Ishikawa (cell line): ENCODE results near the gene INS.

Experiments
- CEBPB ChIP-seq: IDR thresholded peaks from 2 replicates; pipeline ENCODE4 v1.6.1; 2012
- CREB1 ChIP-seq: IDR thresholded peaks from 2 replicates; pipeline ENCODE4 v1.6.1; 2012; ENCODE audit warnings: low read depth
- EGR1 ChIP-seq: IDR thresholded peaks from 2 replicates; pipeline ENCODE4 v1.6.1; 2012
- EP300 ChIP-seq: IDR thresholded peaks from 2 replicates; pipeline ENCODE4 v1.6.1; 2012; ENCODE audit warnings: borderline replicate concordance
- FOXM1 ChIP-seq: IDR thresholded peaks from 2 replicates; pipeline ENCODE4 v1.6.1; 2012; ENCODE audit warnings: low read depth, borderline replicate concordance
- NFIC ChIP-seq: IDR thresholded peaks from 2 replicates; pipeline ENCODE4 v1.6.1; 2012
- RAD21 ChIP-seq: IDR thresholded peaks from 2 replicates; pipeline ENCODE4 v1.6.1; 2012; ENCODE audit warnings: low read depth
- TAF1 ChIP-seq: IDR thresholded peaks from 2 replicates; pipeline ENCODE4 v1.6.1; 2012; ENCODE audit warnings: low read depth, mild to moderate bottlenecking
- TCF12 ChIP-seq: IDR thresholded peaks from 2 replicates; pipeline ENCODE4 v1.6.1; 2012; ENCODE audit warnings: low read depth
- TEAD4 ChIP-seq: IDR thresholded peaks from 2 replicates; pipeline ENCODE4 v1.6.1; 2012
- YY1 ChIP-seq: IDR thresholded peaks from 2 replicates; pipeline ENCODE4 v1.6.1; 2012; ENCODE audit warnings: low read depth
- ZBTB7A ChIP-seq: IDR thresholded peaks from 2 replicates; pipeline ENCODE4 v1.6.1; 2012; ENCODE audit warnings: low read depth
- TF ChIP-seq, protein P1 (sequence below): IDR thresholded peaks from 2 replicates; pipeline ENCODE4 v1.6.1; 2012
- TF ChIP-seq, protein P2 (sequence below): IDR thresholded peaks from 2 replicates; pipeline ENCODE4 v1.6.1; 2012
- TF ChIP-seq, protein P3 (sequence below): IDR thresholded peaks from 2 replicates; pipeline ENCODE4 v1.6.1; 2012; ENCODE audit warnings: low read depth, mild to moderate bottlenecking

The INS gene

DNA sequence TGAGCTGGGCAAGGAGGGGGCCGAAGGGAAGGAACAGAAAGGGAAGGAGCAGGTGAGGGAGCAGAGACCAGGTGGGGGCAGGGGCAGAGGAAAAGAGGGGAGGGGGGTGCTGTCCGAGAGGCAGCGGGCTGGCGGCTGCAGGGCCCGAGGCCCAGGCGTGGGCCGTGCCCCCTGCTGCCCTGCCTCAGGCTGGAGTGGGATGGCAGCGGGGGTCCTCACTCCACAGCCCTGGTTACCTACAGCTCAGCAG lies 24.1 kb downstream of the INS start:
- TF ChIP-seq YY1 = no peak
- TF ChIP-seq CREB1 = no peak
- TF ChIP-seq, protein P1, sequence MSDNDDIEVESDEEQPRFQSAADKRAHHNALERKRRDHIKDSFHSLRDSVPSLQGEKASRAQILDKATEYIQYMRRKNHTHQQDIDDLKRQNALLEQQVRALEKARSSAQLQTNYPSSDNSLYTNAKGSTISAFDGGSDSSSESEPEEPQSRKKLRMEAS = no peak
- TF ChIP-seq RAD21 = no peak
- TF ChIP-seq EP300 = no peak
- TF ChIP-seq CEBPB = no peak
- TF ChIP-seq FOXM1 = no peak
- TF ChIP-seq EGR1 = no peak
- TF ChIP-seq ZBTB7A = no peak
- TF ChIP-seq, protein P2, sequence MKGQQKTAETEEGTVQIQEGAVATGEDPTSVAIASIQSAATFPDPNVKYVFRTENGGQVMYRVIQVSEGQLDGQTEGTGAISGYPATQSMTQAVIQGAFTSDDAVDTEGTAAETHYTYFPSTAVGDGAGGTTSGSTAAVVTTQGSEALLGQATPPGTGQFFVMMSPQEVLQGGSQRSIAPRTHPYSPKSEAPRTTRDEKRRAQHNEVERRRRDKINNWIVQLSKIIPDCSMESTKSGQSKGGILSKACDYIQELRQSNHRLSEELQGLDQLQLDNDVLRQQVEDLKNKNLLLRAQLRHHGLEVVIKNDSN = no peak
- no peak for TF ChIP-seq TEAD4
- TF ChIP-seq, protein P3, sequence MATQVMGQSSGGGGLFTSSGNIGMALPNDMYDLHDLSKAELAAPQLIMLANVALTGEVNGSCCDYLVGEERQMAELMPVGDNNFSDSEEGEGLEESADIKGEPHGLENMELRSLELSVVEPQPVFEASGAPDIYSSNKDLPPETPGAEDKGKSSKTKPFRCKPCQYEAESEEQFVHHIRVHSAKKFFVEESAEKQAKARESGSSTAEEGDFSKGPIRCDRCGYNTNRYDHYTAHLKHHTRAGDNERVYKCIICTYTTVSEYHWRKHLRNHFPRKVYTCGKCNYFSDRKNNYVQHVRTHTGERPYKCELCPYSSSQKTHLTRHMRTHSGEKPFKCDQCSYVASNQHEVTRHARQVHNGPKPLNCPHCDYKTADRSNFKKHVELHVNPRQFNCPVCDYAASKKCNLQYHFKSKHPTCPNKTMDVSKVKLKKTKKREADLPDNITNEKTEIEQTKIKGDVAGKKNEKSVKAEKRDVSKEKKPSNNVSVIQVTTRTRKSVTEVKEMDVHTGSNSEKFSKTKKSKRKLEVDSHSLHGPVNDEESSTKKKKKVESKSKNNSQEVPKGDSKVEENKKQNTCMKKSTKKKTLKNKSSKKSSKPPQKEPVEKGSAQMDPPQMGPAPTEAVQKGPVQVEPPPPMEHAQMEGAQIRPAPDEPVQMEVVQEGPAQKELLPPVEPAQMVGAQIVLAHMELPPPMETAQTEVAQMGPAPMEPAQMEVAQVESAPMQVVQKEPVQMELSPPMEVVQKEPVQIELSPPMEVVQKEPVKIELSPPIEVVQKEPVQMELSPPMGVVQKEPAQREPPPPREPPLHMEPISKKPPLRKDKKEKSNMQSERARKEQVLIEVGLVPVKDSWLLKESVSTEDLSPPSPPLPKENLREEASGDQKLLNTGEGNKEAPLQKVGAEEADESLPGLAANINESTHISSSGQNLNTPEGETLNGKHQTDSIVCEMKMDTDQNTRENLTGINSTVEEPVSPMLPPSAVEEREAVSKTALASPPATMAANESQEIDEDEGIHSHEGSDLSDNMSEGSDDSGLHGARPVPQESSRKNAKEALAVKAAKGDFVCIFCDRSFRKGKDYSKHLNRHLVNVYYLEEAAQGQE = no peak
- TF ChIP-seq NFIC = no peak
- TF ChIP-seq TAF1 = no peak
- no peak for TF ChIP-seq TCF12

DNA sequence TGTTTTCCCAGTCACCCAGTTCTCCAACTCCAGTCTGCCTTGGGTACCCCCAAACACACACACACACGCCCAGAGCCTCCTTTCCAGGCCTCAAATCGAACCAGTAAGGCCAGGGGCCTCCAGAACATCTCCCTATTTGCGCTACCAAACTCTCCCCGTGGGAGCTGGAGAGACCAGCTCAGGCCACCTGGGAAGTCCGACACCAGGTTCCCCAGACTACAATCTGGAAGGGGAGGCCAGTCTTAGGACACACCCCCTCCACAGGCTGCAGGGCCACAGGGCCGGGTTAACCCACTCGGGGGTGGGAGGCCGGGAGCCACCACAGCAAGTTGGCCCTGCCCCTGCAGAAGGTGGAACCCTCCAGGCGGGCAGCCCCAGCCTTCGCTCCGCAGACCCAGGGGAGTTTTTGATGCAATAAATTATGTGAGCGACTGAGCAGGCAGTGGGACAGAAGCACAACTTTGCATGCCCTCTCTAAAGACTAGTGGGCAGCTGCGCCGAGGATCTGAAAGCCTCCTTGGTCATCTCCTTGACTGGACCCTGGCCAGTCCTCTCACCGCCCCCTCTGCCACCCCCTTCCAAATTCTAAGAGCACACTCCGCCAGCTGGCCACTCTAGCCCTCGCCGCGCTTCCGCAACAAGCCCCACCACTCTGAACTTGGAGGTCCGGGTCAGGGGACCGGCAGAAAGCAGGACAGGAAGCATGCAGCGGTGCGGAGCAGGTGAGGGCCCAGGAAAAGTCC lies 24.6 kb downstream of the INS start:
- TF ChIP-seq, protein P2 = no peak
- TF ChIP-seq TEAD4 (no peak), YY1 (no peak), RAD21 (no peak), EP300 (no peak), TCF12 (no peak), TAF1 (no peak), ZBTB7A (no peak), FOXM1 (no peak), CREB1 (no peak), CEBPB (no peak), EGR1 (no peak), NFIC (no peak)
- TF ChIP-seq, protein P1 = no peak
- TF ChIP-seq, protein P3 = no peak

DNA sequence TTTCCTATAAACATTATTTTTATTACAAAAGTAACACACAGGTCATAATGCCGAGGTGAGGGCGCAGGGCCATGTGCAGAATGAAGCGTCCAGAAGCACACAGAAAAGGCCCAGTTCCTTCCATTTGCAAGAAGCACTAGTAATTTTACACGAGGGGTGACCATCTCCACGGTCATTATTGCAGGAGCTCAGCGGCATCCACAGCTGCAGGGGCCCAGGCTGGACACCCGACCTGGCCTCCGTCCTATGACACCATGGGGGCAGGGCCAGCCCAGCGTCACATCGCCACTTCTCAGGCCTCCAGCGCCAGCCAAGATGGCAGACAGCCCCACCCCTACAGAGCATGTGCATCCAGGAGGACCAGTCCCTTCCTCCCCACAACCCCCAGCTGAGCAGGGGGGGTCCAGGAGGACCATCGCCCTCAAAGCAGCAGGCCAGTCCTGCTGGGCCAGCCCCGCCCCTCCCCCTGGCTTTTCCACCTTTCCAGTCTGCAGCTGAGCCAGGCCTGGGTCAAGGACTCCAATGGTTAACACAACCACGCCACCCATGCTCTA lies 25.3 kb downstream of the INS start:
- no peak for TF ChIP-seq TAF1
- TF ChIP-seq ZBTB7A = no peak
- TF ChIP-seq TCF12 = no peak
- no peak for TF ChIP-seq EGR1
- TF ChIP-seq, protein P3 = no peak
- TF ChIP-seq FOXM1 = no peak
- no peak for TF ChIP-seq CREB1
- no peak for TF ChIP-seq EP300
- TF ChIP-seq RAD21 = no peak
- TF ChIP-seq CEBPB = no peak
- TF ChIP-seq, protein P2 = no peak
- TF ChIP-seq NFIC = no peak
- TF ChIP-seq, protein P1 = no peak
- no peak for TF ChIP-seq YY1
- no peak for TF ChIP-seq TEAD4
